OCI-LY7 (cell line): ENCODE data around the gene NR1I2. TPM values are rescaled to one million over a fixed set of nuclear protein-coding genes. Genes with fewer than 3 reads are reported as not detected.

Source experiments
- BruUV-seq: library from RNA; stranded (reverse); fragments of 400-500 nt; replicated peaks from 2 replicates; lab custom pipeline; 2021; lab: Mats Ljungman, UMichigan
- CTCF ChIA-PET: fragments of 300-600 bp; sonication (Branson Sonifier 250); formaldehyde crosslinking; loops from one replicate; lab custom pipeline; 2022; ENCODE audit warnings: antibody characterized with exemption; ENCODE audit not compliant: unreplicated experiment; lab: Charles Lee
- POLR2A ChIA-PET: fragments of 300-600 bp; sonication (Branson Sonifier 250); formaldehyde crosslinking; loops from one replicate; lab custom pipeline; 2022; ENCODE audit warnings: antibody characterized with exemption; lab: Charles Lee
- DNase-seq: peaks from one replicate; pipeline ENCODE4 v3.0.0-alpha.2; 2015; ENCODE audit warnings: low spot score
- H2AFZ ChIP-seq: fragments of 200-600 bp; sonication (generic), shearing (Covaris generic); 2 replicates; pipeline ENCODE4 v1.6.1; 2014; ENCODE audit warnings: mild to moderate bottlenecking, antibody characterized with exemption, low read length, moderate library complexity
- H3K27ac ChIP-seq: fragments of 200-600 bp; sonication (generic); 2 replicates; pipeline ENCODE4 v1.5.1; 2014; ENCODE audit warnings: mixed run types, low read depth, mild to moderate bottlenecking, moderate library complexity, low read length, inconsistent platforms; ENCODE audit not compliant: poor library complexity, severe bottlenecking
- H3K36me3 ChIP-seq: fragments of 200-600 bp; sonication (generic); 2 replicates; pipeline ENCODE4 v1.6.1; 2014; ENCODE audit warnings: mild to moderate bottlenecking, antibody characterized with exemption, low read length, moderate library complexity, mixed read lengths; ENCODE audit not compliant: insufficient read depth
- H3K4me1 ChIP-seq: fragments of 200-600 bp; sonication (generic); 2 replicates; pipeline ENCODE4 v1.5.1; 2014; ENCODE audit warnings: mild to moderate bottlenecking, low read length; ENCODE audit not compliant: insufficient read depth, poor library complexity, severe bottlenecking
- H3K4me2 ChIP-seq: fragments of 200-600 bp; sonication (generic); 2 replicates; pipeline ENCODE4 v1.6.1; 2014; ENCODE audit warnings: mild to moderate bottlenecking, low read length
- H3K4me3 ChIP-seq: fragments of 200-600 bp; sonication (generic); 2 replicates; pipeline ENCODE4 v1.5.1; 2014; ENCODE audit warnings: mild to moderate bottlenecking, low read depth, low read length; ENCODE audit not compliant: poor library complexity, severe bottlenecking
- H3K79me2 ChIP-seq: fragments of 200-600 bp; sonication (generic); 2 replicates; pipeline ENCODE4 v1.6.1; 2016; ENCODE audit warnings: low read depth, mild to moderate bottlenecking, low read length, moderate library complexity, mixed read lengths; ENCODE audit not compliant: insufficient read depth
- H3K9me2 ChIP-seq: fragments of 200-600 bp; sonication (generic); 2 replicates; pipeline ENCODE4 v1.6.1; 2016; ENCODE audit warnings: mild to moderate bottlenecking, low read length, mixed read lengths; ENCODE audit not compliant: insufficient read depth
- H3K9me3 ChIP-seq: fragments of 200-600 bp; sonication (generic); 2 replicates; pipeline ENCODE4 v1.6.1; 2014; ENCODE audit warnings: mild to moderate bottlenecking, mixed run types, low read length, mixed read lengths
- H4K20me1 ChIP-seq: fragments of 200-600 bp; sonication (generic); 2 replicates; pipeline ENCODE4 v1.6.1; 2014; ENCODE audit warnings: mild to moderate bottlenecking, antibody characterized with exemption, low read length, moderate library complexity, mixed read lengths; ENCODE audit not compliant: insufficient read depth
- EZH2phosphoT487 ChIP-seq: fragments of 200-600 bp; sonication (generic); IDR thresholded peaks from 2 replicates; pipeline ENCODE4 v1.6.1; 2018; ENCODE audit warnings: low read depth, borderline replicate concordance, mild to moderate bottlenecking, mixed run types, antibody characterized with exemption, low read length, moderate library complexity, mixed read lengths
- intact Hi-C: fragments of 100-400 bp; cut with micrococcal nuclease; formaldehyde crosslinking; loops from one replicate; pipeline ENCODE4 v1.10.0; 2022; ENCODE audit not compliant: unreplicated experiment
- total RNA-seq, 2 experiments: library from RNA; depleted of rRNA in 1 of 2; stranded (reverse); fragments of >200 nt in 1 of 2; shearing (Covaris generic) in 1 of 2; gene quantifications; 2 replicates each; pipeline ENCODE4 v1.2.3, GENCODE V29; 2014 to 2022
- TF ChIP-seq, protein P1 (sequence below): fragments of 200-600 bp; sonication (generic); conservative IDR thresholded peaks from 2 replicates; pipeline ENCODE4 v1.5.1; 2014; ENCODE audit warnings: mild to moderate bottlenecking, antibody characterized with exemption, low read length, moderate library complexity, mixed read lengths

Gene NR1I2
- total RNA-seq, 2 experiments from 2014 or later: not detected

DNA sequence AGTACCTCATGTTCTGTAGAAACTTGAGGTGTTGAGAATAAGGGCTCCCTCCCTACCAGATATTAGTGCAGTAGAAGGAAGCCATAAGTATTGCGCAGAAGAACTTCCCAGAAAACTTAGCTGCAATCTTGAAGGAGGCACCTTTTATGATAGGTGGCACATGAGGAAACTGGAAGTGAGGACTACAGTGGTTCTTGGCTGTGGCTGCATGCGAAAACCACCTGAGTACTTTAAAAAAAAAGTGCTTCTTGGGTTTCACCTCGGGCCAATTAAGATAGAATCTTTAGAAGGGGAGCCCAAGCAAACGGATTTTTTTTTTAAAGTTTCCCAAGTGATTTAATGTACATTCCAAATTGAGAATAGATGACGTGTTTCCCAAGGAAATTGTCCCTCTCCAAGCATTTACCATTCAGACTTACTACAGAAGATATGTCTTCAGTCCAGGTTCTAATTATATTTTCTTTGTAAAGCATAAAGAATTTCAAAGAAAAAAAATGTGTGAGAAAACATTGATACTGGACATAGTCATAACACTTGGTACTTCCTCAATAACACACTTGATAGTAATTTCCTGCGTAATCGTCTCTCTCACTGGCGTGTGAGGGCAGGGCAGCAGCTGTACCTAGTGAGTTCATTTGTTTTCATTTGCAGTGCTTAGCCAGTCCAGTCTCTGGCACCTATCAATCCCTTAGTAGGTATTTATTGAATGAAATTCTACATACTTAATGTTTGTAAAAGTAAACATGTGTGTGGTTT is 12.3 kb upstream of the NR1I2 start:
- no peaks in the 10 kb centered on the region for H3K4me1 ChIP-seq
- H2AFZ ChIP-seq: no peak overlapping the region
- H3K4me2 ChIP-seq: no peak overlapping the region
- no peak overlapping the region for H3K27ac ChIP-seq
- no peak for DNase-seq
- TF ChIP-seq, protein P1, sequence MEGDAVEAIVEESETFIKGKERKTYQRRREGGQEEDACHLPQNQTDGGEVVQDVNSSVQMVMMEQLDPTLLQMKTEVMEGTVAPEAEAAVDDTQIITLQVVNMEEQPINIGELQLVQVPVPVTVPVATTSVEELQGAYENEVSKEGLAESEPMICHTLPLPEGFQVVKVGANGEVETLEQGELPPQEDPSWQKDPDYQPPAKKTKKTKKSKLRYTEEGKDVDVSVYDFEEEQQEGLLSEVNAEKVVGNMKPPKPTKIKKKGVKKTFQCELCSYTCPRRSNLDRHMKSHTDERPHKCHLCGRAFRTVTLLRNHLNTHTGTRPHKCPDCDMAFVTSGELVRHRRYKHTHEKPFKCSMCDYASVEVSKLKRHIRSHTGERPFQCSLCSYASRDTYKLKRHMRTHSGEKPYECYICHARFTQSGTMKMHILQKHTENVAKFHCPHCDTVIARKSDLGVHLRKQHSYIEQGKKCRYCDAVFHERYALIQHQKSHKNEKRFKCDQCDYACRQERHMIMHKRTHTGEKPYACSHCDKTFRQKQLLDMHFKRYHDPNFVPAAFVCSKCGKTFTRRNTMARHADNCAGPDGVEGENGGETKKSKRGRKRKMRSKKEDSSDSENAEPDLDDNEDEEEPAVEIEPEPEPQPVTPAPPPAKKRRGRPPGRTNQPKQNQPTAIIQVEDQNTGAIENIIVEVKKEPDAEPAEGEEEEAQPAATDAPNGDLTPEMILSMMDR: no peak
- TF ChIP-seq EZH2phosphoT487: no peak
- H3K79me2 ChIP-seq: no peaks in the 10 kb centered on the region
- H4K20me1 ChIP-seq: no peaks in the 10 kb centered on the region
- intact Hi-C loops: no loop called here
- CTCF ChIA-PET: no interaction called here
- BruUV-seq: no TSS peak
- H3K36me3 ChIP-seq: no peaks in the 10 kb centered on the region
- H3K4me3 ChIP-seq: no peak overlapping the region
- no peaks in the 10 kb centered on the region for H3K9me2 ChIP-seq
- POLR2A ChIA-PET: interaction anchor here (0.6 kb wide), 1 partner anchor 29 kb away, joined by 3 read pairs; no protein-coding TSS in a partner anchor
- no peaks in the 10 kb centered on the region for H3K9me3 ChIP-seq

DNA sequence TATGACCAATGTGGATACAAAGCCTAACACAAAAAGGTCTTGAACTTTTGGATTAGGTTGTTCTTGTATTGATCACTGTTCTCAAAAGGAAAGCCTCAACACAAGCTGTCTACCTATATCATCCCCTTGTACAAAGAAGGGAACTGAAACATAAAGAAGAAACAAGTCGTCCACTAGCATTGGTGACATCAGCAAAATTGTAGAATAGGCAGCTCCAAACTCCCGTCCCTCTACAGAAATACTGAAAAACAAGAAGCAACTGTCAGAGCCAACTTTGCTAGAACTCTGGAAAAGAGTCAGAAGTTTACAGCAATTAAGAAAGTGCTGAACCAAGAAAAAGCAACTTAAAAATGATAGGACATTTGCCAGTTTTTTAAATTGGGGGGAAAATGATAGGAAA is 7.5 kb upstream of the NR1I2 start:
- no peak overlapping the region for H2AFZ ChIP-seq
- H4K20me1 ChIP-seq: no peaks in the 10 kb centered on the region
- BruUV-seq: no TSS peak
- no peaks in the 10 kb centered on the region for H3K9me2 ChIP-seq
- no peak overlapping the region for H3K27ac ChIP-seq
- CTCF ChIA-PET: no interaction called here
- no peak for DNase-seq
- H3K4me3 ChIP-seq: no peak overlapping the region
- H3K4me1 ChIP-seq: no peaks in the 10 kb centered on the region
- intact Hi-C loops: no loop called here
- H3K4me2 ChIP-seq: no peak overlapping the region
- H3K9me3 ChIP-seq: no peaks in the 10 kb centered on the region
- no peaks in the 10 kb centered on the region for H3K79me2 ChIP-seq
- POLR2A ChIA-PET: interaction anchor here (0.5 kb wide), 1 partner anchor 437 kb away, joined by 3 read pairs; no protein-coding TSS in a partner anchor
- no peaks in the 10 kb centered on the region for H3K36me3 ChIP-seq
- no peak for TF ChIP-seq EZH2phosphoT487
- TF ChIP-seq, protein P1: no peak

DNA sequence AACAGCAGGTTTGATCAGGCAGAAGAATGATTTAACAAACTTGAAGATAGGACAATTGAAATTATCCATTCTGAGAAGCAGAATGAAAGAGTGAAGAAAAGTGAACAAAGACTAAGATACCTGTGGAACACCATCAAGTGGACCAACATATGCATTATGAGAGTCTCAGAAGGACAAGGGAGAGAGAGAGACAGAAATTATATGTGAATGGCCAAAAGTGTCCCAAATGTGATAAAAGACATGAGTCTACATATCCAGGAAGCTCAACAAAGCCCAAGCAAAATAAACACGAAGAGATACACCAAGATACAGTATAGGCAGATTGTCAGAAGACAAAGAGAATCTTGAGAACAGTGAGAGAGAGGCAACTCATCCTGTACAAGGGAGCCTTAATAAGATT is 5.6 kb upstream of the NR1I2 start:
- intact Hi-C loops: no loop called here
- no peak overlapping the region for H3K4me2 ChIP-seq
- no peaks in the 10 kb centered on the region for H3K79me2 ChIP-seq
- H3K9me2 ChIP-seq: no peaks in the 10 kb centered on the region
- H3K27ac ChIP-seq: no peak overlapping the region
- CTCF ChIA-PET: no interaction called here
- no peaks in the 10 kb centered on the region for H4K20me1 ChIP-seq
- no peak overlapping the region for H3K4me3 ChIP-seq
- H3K4me1 ChIP-seq: no peaks in the 10 kb centered on the region
- POLR2A ChIA-PET: no interaction called here
- TF ChIP-seq EZH2phosphoT487: no peak
- TF ChIP-seq, protein P1: no peak
- no peaks in the 10 kb centered on the region for H3K36me3 ChIP-seq
- BruUV-seq: no TSS peak
- DNase-seq: no peak
- H2AFZ ChIP-seq: no peak overlapping the region
- H3K9me3 ChIP-seq: no peaks in the 10 kb centered on the region
